Measurements from ENCODE around the gene ADARB2.
"Not testable (repeated sequence)": the region's sequence is repeated elsewhere in the genome, so short reads cannot be mapped to it uniquely, and the experiment has no call there.

Gene ADARB2

DNA sequence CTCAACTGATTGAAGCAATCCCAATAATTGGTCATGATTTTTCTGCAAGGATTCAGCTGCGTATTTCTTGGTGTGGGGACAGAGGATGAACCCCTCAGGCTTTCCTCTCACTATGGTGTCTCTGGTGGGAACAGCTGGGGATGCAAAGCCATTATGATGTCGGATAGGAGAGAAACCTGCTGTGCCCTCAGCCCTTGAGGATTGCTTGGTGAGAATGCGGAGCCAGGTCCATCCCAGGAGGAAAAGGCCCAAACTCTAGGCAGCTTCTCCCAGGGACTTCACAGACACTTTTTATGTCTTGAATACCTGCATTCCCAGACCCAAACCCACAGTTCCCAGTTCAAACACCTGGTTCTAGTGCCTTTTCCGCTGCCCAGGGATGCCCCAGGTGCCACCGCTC lies 379.2 kb downstream of the ADARB2 start:
- no peak for TF ChIP-seq ZFX (IDR thresholded peaks at IDR 0.05; ENCODE audit: borderline replicate concordance)
- TF ChIP-seq, protein P1, sequence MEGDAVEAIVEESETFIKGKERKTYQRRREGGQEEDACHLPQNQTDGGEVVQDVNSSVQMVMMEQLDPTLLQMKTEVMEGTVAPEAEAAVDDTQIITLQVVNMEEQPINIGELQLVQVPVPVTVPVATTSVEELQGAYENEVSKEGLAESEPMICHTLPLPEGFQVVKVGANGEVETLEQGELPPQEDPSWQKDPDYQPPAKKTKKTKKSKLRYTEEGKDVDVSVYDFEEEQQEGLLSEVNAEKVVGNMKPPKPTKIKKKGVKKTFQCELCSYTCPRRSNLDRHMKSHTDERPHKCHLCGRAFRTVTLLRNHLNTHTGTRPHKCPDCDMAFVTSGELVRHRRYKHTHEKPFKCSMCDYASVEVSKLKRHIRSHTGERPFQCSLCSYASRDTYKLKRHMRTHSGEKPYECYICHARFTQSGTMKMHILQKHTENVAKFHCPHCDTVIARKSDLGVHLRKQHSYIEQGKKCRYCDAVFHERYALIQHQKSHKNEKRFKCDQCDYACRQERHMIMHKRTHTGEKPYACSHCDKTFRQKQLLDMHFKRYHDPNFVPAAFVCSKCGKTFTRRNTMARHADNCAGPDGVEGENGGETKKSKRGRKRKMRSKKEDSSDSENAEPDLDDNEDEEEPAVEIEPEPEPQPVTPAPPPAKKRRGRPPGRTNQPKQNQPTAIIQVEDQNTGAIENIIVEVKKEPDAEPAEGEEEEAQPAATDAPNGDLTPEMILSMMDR (IDR thresholded peaks at IDR 0.05), result no peak

DNA sequence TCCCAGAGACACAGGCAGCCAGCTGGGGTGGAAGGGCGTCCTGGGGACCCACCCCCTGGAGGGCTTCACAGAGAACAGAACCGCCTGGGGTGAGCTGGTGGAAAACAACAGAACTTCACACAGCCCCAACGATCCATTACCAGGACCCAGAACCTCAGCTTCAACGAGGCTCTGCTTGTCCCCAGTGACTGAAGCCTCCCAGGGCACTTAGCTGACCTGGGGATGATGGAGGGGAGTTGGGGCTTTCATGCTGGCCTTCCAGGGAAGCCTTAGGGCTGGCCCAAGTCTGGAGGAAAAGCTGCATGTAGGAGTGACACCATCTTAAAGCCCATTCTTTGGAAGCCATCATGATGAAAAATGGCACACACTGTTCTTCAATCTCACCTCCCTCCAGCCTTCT lies 381.0 kb downstream of the ADARB2 start:
- H3K27ac ChIP-seq, result no peak overlapping the region
- TF ChIP-seq ZFX (IDR thresholded peaks at IDR 0.05; ENCODE audit: borderline replicate concordance), result no peak
- TF ChIP-seq, protein P1 (IDR thresholded peaks at IDR 0.05), result no peak

More for the DNA sequence above, 379.2 kb downstream of the ADARB2 start:
- no peak overlapping the region for H3K27ac ChIP-seq

DNA sequence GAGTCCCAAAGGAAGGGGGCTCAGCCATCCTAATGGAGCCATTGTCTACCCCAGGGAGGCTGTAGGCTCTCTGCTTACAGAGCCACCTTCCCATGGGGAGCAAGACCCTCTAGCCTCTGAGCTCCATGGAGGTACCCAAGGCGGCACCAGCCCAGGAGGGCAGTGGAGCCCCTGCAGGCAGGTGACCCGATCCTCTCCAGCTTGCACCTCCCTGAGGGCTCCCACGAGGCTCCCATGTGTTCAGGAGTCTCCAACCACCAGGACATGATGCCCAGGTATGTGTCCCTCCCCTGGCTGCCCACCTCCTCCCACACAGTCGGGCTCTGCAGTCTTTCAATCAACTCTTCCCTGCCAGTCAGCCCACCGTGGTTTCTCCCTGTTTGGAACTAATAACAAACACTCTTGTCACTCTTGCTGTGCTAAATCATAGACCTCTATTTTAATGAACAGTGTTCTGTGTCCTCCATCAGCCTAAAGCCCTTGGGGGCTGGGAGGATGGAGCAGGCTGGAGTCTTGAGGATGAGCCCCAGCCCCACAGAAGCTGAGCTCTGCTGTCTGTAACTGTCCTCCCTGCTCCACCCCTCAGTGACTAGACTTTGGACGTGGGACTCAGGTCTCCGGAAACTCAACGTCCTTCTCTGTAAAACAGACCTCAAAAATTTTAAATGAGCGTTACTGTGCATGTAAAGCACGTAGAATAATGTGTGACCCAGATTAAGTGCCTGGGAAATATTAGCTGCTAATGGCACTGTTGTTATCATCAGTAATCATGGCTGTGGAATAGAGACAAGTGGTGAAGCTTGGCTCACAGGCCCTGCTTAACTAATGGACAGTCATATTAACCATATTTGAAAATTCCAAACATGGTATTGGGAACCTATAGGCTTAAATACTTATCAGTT lies 382.3 kb downstream of the ADARB2 start:
- no peak overlapping the region for H3K27ac ChIP-seq
- TF ChIP-seq, protein P1 (IDR thresholded peaks at IDR 0.05), result no peak
- TF ChIP-seq ZFX (IDR thresholded peaks at IDR 0.05; ENCODE audit: borderline replicate concordance), result no peak

DNA sequence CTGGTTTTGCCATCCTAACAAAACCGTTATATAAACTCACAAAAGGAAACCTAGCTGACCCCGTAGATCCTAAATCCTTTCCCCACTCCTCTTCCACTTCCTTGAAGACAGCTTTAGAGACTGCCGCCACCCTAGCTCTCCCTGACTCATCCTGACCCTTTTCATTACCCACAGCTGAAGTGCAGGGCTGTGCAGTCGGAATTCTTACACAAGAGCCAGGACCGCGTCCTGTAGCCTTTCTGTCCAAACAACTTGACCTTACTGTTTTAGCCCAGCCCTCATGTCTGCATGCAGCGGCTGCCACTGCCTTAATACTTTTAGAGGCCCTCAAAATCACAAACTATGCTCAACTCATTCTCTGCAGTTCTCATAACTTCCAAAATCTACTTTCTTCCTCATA lies 385.0 kb downstream of the ADARB2 start:
- H3K27ac ChIP-seq, result not testable (repeated sequence)

DNA sequence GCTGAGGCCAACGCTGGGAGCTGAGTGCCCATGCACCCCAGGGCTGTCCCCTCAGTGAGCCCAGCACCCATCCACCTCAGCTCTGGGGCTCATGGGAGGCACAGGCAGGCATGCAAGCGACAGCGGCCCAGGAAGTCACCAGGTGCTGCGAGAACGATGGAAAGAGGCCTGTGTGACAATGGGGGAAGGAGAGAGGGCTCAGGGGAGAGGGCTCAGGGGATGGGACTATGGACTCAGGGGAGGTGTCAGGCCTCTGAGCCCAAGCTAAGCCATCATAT lies 388.6 kb downstream of the ADARB2 start:
- H3K27ac ChIP-seq, result no peak overlapping the region

DNA sequence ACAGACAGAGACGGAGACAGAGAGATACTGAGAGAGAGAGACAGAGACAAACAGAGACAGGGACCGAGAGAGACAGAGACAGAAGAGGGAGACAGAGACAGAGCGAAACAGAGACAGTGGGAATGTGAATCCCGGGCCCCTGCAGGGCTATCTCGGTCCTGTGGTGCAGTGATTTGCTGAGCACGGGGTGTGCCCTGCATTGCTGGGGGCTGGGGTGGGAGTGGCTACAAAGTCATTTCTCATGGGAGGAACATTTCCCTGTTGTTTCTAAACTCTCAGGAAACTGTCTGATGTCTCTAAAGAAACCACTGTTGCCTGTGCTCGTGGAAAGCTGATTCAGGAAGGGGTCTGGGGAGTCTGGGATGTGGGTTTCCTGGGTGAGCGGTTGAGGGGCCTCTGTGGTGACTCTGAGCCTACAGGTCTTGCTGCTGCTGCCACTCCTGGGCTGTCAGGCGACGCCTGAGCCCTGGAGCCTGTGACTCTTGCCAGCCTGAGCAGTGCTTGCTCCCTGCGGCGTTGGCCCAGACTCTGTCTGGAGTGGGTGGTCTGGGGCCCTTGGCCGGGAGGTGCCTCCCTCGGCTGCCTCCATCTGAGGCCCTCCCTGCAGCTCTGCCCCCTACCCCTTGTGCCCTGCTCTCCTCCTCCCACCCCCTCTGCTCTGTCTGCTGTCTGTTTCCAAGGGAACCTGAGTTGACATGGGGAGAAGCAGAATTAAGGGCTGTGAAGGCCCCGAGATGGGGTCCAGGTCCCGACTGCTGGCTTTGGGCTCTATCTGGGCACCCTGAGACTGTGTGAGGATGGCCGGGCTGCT lies 389.2 kb downstream of the ADARB2 start:
- H3K27ac ChIP-seq, result no peak overlapping the region
- no peak for TF ChIP-seq ZFX (IDR thresholded peaks at IDR 0.05; ENCODE audit: borderline replicate concordance)
- TF ChIP-seq, protein P1 (IDR thresholded peaks at IDR 0.05), result no peak

More for the DNA sequence above, 388.6 kb downstream of the ADARB2 start:
- TF ChIP-seq, protein P1 (IDR thresholded peaks at IDR 0.05), result no peak
- TF ChIP-seq ZFX (IDR thresholded peaks at IDR 0.05; ENCODE audit: borderline replicate concordance), result no peak

DNA sequence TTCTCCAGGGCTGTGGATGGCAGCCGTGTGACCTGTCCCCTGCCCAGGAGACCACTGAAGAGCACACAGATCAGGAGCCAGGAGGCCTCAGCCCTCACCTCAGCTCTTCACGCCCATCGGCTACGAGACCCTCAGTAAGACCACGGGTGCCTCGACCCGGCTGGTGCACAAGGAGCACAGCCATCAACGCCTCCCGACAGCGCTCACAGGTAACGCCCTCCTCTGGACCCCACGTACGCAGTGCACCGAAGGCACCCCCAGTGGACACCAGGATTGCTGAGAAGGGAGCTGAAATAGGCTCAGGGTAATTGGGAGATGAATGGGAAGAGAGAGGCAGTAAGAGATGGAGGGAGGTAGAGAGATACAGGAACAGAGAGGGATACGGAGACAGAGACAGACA lies 389.8 kb downstream of the ADARB2 start:
- TF ChIP-seq, protein P1 (IDR thresholded peaks at IDR 0.05), result no peak
- TF ChIP-seq ZFX (IDR thresholded peaks at IDR 0.05; ENCODE audit: borderline replicate concordance), result no peak
- no peak overlapping the region for H3K27ac ChIP-seq
